GM18517 (cell line): ENCODE data around the gene CHMP3.
"Not testable (repeated sequence)": the region's sequence is repeated elsewhere in the genome, so short reads cannot be mapped to it uniquely, and the experiment has no call there.

Source experiments
- ATAC-seq: cut with Tn5 transposase; IDR thresholded peaks from one replicate; pipeline ENCODE4 v1.9.1; 2021; ENCODE audit warnings: mild to moderate bottlenecking, moderate library complexity; ENCODE audit not compliant: unreplicated experiment

CHMP3 gene

GRCh38 chr2:86549963-86550725, 13.1 kb downstream of the CHMP3 start:
- ATAC-seq = not testable (repeated sequence)

GRCh38 chr2:86549440-86549839, 13.8 kb downstream of the CHMP3 start:
- ATAC-seq = not testable (repeated sequence)

GRCh38 chr2:86548913-86549396, 14.3 kb downstream of the CHMP3 start:
- ATAC-seq = not testable (repeated sequence)

GRCh38 chr2:86548165-86548912, 14.9 kb downstream of the CHMP3 start:
- ATAC-seq = not testable (repeated sequence)

GRCh38 chr2:86545296-86545924, 17.8 kb downstream of the CHMP3 start:
- ATAC-seq = not testable (repeated sequence)

GRCh38 chr2:86544278-86545099, 18.8 kb downstream of the CHMP3 start:
- not testable (repeated sequence) for ATAC-seq

- no peak for ATAC-seq
Observed at GRCh38 chr2:86543793-86544192, 19.4 kb downstream of the CHMP3 start.

GRCh38 chr2:86543335-86543734, 19.9 kb downstream of the CHMP3 start:
- ATAC-seq = no peak

- no peak for ATAC-seq
Observed at GRCh38 chr2:86542814-86543213, 20.4 kb downstream of the CHMP3 start.

GRCh38 chr2:86541334-86541733, 21.9 kb downstream of the CHMP3 start:
- ATAC-seq = no peak

- ATAC-seq = no peak
Observed at GRCh38 chr2:86533589-86533988, 29.7 kb downstream of the CHMP3 start.

GRCh38 chr2:86525421-86526340, 37.6 kb downstream of the CHMP3 start:
- no peak for ATAC-seq

- no peak for ATAC-seq
Observed at GRCh38 chr2:86523491-86523890, 39.8 kb downstream of the CHMP3 start.

GRCh38 chr2:86522711-86523110, 40.5 kb downstream of the CHMP3 start:
- ATAC-seq = no peak

- no peak for ATAC-seq
Observed at GRCh38 chr2:86521922-86522321, 41.3 kb downstream of the CHMP3 start.

- no peak for ATAC-seq
Observed at GRCh38 chr2:86520153-86520552, 43.1 kb downstream of the CHMP3 start.

- ATAC-seq = no peak
Observed at GRCh38 chr2:86519349-86519748, 43.9 kb downstream of the CHMP3 start.

GRCh38 chr2:86518481-86518880, 44.8 kb downstream of the CHMP3 start:
- ATAC-seq = no peak

- no peak for ATAC-seq
Observed at GRCh38 chr2:86513948-86514660, 49.1 kb downstream of the CHMP3 start.
